Endodermal cell (in vitro differentiated cells): ENCODE results near the gene GSAP. TPM values are rescaled to one million over a fixed set of nuclear protein-coding genes. Genes with fewer than 3 reads are reported as not detected.

ENCODE experiments used
- DNase-seq: peaks from one replicate; pipeline ENCODE4 v3.0.0-alpha.2; 2017
- H3K27ac ChIP-seq: 2 replicates; pipeline ENCODE4 v1.5.1; 2013; ENCODE audit warnings: mild to moderate bottlenecking, low read depth, low read length, moderate library complexity
- H3K27me3 ChIP-seq: 2 replicates; pipeline ENCODE4 v1.6.1; 2013; ENCODE audit warnings: mild to moderate bottlenecking, low read length, moderate library complexity; ENCODE audit not compliant: insufficient read depth, control insufficient read depth, poor library complexity, severe bottlenecking
- H3K36me3 ChIP-seq: 2 replicates; pipeline ENCODE4 v1.7.0; 2013; ENCODE audit warnings: mild to moderate bottlenecking, low read length, moderate library complexity; ENCODE audit not compliant: control insufficient read depth, insufficient read depth
- H3K4me1 ChIP-seq: one replicate; pipeline ENCODE4 v1.7.0; 2013; ENCODE audit warnings: low read length; ENCODE audit not compliant: control insufficient read depth, insufficient read depth
- H3K4me3 ChIP-seq: 2 replicates; pipeline ENCODE4 v1.5.1; 2013; ENCODE audit warnings: mild to moderate bottlenecking, low read length, moderate library complexity
- H3K9ac ChIP-seq: 2 replicates; pipeline ENCODE4 v1.6.1; 2013; ENCODE audit warnings: mild to moderate bottlenecking, low read length, moderate library complexity; ENCODE audit not compliant: poor library complexity, severe bottlenecking; ENCODE audit errors: extremely low read depth
- H3K9me3 ChIP-seq: 2 replicates; pipeline ENCODE4 v1.6.1; 2013; ENCODE audit warnings: mild to moderate bottlenecking, low read length, moderate library complexity; ENCODE audit not compliant: control insufficient read depth
- H3K27ac Mint-ChIP-seq: 2 replicates; pipeline ENCODE4 v1.8.0; 2020; ENCODE audit warnings: mixed read lengths
- H3K27me3 Mint-ChIP-seq: 2 replicates; pipeline ENCODE4 v1.8.0; 2021; ENCODE audit warnings: mild to moderate bottlenecking, mixed read lengths; ENCODE audit not compliant: insufficient read depth
- H3K36me3 Mint-ChIP-seq: 2 replicates; pipeline ENCODE4 v1.8.0; 2020; ENCODE audit warnings: low read depth, mixed read lengths
- H3K4me1 Mint-ChIP-seq: 2 replicates; pipeline ENCODE4 v1.8.0; 2020; ENCODE audit warnings: mixed read lengths
- H3K4me3 Mint-ChIP-seq: 2 replicates; pipeline ENCODE4 v1.8.0; 2020; ENCODE audit warnings: mild to moderate bottlenecking, moderate library complexity, mixed read lengths
- H3K9me3 Mint-ChIP-seq: 2 replicates; pipeline ENCODE4 v1.8.0; 2020; ENCODE audit warnings: mild to moderate bottlenecking, mixed read lengths
- WGBS, 2 experiments: methylation state at CpG; one replicate each; pipeline versions ENCODE4 v1.1.5 to v1.1.7; 2013; ENCODE audit warnings: missing lambda C conversion rate in 2 of 2, mixed read lengths in 1 of 2; ENCODE audit not compliant: insufficient coverage in 1 of 2, insufficient read length in 1 of 2; 5-methylcytosine and 5-hydroxymethylcytosine counted together
- total RNA-seq, 2 donors: library from RNA; stranded (reverse); fragmentation: NEBNext Ultra II Directional in 1 of 2; extraction: Animal tissue kit (Norgen Biotek cat#: 25700) in 1 of 2; gene quantifications; 2 replicates in 1 of 2; 3 replicates in 1 of 2; pipeline ENCODE4 v1.2.1, GENCODE V29; 2021
- TF ChIP-seq, protein P1 (sequence below): fragments of 200-600 bp; sonication (generic); conservative IDR thresholded peaks from 2 replicates; pipeline ENCODE4 v1.5.0; 2021; ENCODE audit warnings: antibody characterized with exemption, mild to moderate bottlenecking

The GSAP gene
- total RNA-seq, 2 donors from 2014 or later, result 0.82 to 0.90 TPM

DNA sequence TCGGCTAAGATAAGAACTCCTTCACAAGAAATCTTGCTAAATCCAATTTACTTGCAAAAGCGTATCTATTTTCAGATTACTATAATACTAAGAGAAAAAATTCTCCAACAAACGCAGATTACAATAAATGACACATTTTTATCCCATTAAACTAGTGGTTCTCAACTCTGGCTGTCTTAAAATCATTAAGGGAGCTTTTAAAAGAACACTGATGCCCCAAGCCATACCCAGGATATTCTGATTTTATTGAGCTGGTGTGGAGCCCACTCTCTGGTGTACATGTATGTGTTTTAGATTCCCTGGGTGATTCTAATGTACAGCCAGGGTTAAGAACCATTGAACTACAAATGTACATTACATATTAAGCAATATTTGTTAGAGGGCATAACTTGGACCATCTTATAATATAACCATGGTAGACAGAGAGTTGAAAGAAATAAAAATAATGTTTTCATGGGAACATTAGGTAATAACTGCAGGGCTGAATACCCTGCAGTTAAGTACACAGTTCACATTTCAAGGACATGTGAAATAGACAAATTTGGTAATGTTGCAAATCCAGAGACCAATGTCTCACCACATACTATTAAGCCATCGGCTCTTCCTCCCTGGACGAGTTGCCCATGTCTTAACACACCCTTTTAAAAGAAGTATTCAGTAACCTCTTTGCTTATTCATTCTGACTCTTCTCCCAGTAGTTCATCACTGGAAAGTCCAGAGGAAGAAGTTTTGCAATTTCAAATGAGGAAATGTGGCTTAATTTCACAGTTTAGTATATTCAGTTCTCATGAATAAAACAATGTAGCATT, 6.2 kb downstream of the GSAP start:
- Histone ChIP-seq H3K4me3 (no peak overlapping the region), H3K27me3 (peaks cover 13% of the 10 kb centered on the region), H3K36me3 (no peaks in the 10 kb centered on the region), H3K9ac (no peak overlapping the region), H3K4me1 (peaks cover 5% of the 10 kb centered on the region), H3K9me3 (no peaks in the 10 kb centered on the region), H3K27ac (no peak overlapping the region)
- 89 to 100% methylated on average over 3 to 5 of the region's 5 CpGs for WGBS, 2 experiments
- no peak overlapping the region for H3K27ac Mint-ChIP-seq
- TF ChIP-seq, protein P1, sequence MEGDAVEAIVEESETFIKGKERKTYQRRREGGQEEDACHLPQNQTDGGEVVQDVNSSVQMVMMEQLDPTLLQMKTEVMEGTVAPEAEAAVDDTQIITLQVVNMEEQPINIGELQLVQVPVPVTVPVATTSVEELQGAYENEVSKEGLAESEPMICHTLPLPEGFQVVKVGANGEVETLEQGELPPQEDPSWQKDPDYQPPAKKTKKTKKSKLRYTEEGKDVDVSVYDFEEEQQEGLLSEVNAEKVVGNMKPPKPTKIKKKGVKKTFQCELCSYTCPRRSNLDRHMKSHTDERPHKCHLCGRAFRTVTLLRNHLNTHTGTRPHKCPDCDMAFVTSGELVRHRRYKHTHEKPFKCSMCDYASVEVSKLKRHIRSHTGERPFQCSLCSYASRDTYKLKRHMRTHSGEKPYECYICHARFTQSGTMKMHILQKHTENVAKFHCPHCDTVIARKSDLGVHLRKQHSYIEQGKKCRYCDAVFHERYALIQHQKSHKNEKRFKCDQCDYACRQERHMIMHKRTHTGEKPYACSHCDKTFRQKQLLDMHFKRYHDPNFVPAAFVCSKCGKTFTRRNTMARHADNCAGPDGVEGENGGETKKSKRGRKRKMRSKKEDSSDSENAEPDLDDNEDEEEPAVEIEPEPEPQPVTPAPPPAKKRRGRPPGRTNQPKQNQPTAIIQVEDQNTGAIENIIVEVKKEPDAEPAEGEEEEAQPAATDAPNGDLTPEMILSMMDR, result no peak
- no peaks in the 10 kb centered on the region for H3K9me3 Mint-ChIP-seq
- peaks cover 26% of the 10 kb centered on the region for H3K27me3 Mint-ChIP-seq
- no peak for DNase-seq
- peaks cover 16% of the 10 kb centered on the region for H3K4me1 Mint-ChIP-seq
- no peak overlapping the region for H3K4me3 Mint-ChIP-seq
- H3K36me3 Mint-ChIP-seq, result no peaks in the 10 kb centered on the region

DNA sequence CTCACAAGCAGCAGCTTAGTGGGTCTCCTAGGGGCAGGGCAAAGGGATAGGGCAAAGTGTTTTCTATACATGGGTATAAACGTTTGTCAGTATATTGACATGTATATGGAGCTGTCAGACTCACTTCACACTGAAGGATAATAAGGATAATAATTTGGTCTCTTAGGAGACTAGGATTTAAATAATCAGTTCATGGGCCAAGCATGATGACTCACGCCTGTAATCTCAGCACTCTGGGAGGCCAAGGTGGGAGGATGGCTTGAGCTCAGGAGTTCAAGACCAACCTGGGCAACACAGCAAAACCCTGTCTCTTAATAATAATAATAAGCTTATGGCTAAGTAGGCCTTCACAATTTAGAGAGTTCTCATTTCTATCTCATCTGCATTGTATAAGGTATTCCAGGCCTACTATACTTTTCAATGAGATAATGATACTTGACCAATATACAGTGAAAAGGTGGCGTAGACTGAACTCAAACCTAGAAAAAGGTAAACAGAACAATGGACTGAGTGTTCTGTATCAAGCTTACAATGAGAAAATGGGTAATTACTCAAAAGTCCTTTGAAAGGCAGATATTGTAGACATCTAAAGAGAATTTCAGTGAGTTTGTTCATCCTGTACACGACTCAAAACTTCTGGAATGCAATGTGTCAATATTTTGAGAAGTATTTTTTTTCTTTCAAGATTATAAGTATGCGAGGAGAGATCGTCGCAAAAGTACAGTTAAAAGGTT, 7.0 kb downstream of the GSAP start:
- peaks cover 12% of the 10 kb centered on the region for H3K4me1 Mint-ChIP-seq
- 67 to 80% methylated on average over 3 to 7 of the region's 7 CpGs for WGBS, 2 experiments
- H3K9me3 ChIP-seq, result no peaks in the 10 kb centered on the region
- no peak overlapping the region for H3K4me3 ChIP-seq
- H3K27ac ChIP-seq, result no peak overlapping the region
- H3K9me3 Mint-ChIP-seq, result no peaks in the 10 kb centered on the region
- peaks cover 5% of the 10 kb centered on the region for H3K4me1 ChIP-seq
- TF ChIP-seq, protein P1, result no peak
- peaks cover 7% of the 10 kb centered on the region for H3K27me3 ChIP-seq
- no peak overlapping the region for H3K4me3 Mint-ChIP-seq
- no peaks in the 10 kb centered on the region for H3K36me3 ChIP-seq
- H3K27ac Mint-ChIP-seq, result no peak overlapping the region
- no peak for DNase-seq
- H3K9ac ChIP-seq, result no peak overlapping the region
- no peaks in the 10 kb centered on the region for H3K36me3 Mint-ChIP-seq
- H3K27me3 Mint-ChIP-seq, result peaks cover 23% of the 10 kb centered on the region

DNA sequence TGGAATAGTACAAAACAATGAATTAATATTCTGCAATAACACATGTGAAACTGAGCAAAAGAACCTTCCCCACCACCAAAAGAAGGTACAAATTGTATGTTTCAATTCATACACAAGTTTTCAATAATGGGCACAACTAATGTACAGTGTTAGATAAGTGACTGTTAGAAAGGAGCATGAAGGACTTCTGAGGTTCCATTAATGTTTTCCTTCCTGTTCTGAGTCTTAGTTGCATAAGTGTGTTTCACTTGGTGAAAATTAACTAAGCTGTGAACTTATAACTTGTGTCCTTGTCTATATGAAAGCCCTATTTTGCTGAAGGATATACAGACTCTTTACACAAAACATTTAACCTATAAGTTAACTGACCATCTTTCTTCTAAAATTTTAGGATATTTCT, 8.2 kb downstream of the GSAP start:
- peaks cover 2% of the 10 kb centered on the region for H3K4me1 Mint-ChIP-seq
- H3K36me3 ChIP-seq, result no peaks in the 10 kb centered on the region

More for the DNA sequence above, 8.2 kb downstream of the GSAP start:
- Histone ChIP-seq H3K27me3 (peaks cover 5% of the 10 kb centered on the region), H3K4me3 (no peak overlapping the region), H3K9ac (no peak overlapping the region), H3K9me3 (no peaks in the 10 kb centered on the region), H3K27ac (no peak overlapping the region), H3K4me1 (peaks cover 5% of the 10 kb centered on the region)
- H3K36me3 Mint-ChIP-seq, result no peaks in the 10 kb centered on the region
- H3K27me3 Mint-ChIP-seq, result peaks cover 25% of the 10 kb centered on the region
- H3K9me3 Mint-ChIP-seq, result no peaks in the 10 kb centered on the region
- H3K4me3 Mint-ChIP-seq, result no peak overlapping the region
- no peak for DNase-seq
- TF ChIP-seq, protein P1, result no peak
- no peak overlapping the region for H3K27ac Mint-ChIP-seq
